RCC 7860 (cell line): ENCODE data around the gene PCBP3.

Experiments
- DNase-seq: peaks from one replicate; pipeline ENCODE4 v3.0.0-alpha.2; 2015; ENCODE audit warnings: low spot score
- FAIRE-seq: peaks from 2 replicates; lab custom pipeline; 2012; peaks lifted over from hg19 to GRCh38; lab: Jason Lieb, UNC

Gene PCBP3

GRCh38 chr21:45747802-45748445, 104.4 kb downstream of the PCBP3 start:
- FAIRE-seq (no peak), DNase-seq (no peak)

- no peak for FAIRE-seq
- no peak for DNase-seq
These were observed 105.1 kb downstream of the PCBP3 start for GRCh38 chr21:45748593-45748992.

- FAIRE-seq (no peak), DNase-seq (no peak)
These were observed 106.4 kb downstream of the PCBP3 start for GRCh38 chr21:45749974-45750373.

GRCh38 chr21:45750936-45751335, 107.4 kb downstream of the PCBP3 start:
- DNase-seq (no peak), FAIRE-seq (no peak)

- FAIRE-seq, result no peak
These were observed 109.9 kb downstream of the PCBP3 start for GRCh38 chr21:45753445-45753844.

GRCh38 chr21:45756029-45756428, 112.5 kb downstream of the PCBP3 start:
- DNase-seq (no peak), FAIRE-seq (no peak)

More at GRCh38 chr21:45753445-45753844, 109.9 kb downstream of the PCBP3 start:
- no peak for DNase-seq

GRCh38 chr21:45756669-45757068, 113.1 kb downstream of the PCBP3 start:
- DNase-seq, result no peak
- FAIRE-seq, result no peak

- DNase-seq (no peak), FAIRE-seq (no peak)
These were observed 118.2 kb downstream of the PCBP3 start for GRCh38 chr21:45761704-45762103.

GRCh38 chr21:45763074-45763473, 119.5 kb downstream of the PCBP3 start:
- DNase-seq (no peak), FAIRE-seq (no peak)

GRCh38 chr21:45763506-45763905, 120.0 kb downstream of the PCBP3 start:
- FAIRE-seq (no peak), DNase-seq (no peak)

GRCh38 chr21:45764792-45765191, 121.3 kb downstream of the PCBP3 start:
- FAIRE-seq (no peak), DNase-seq (no peak)

GRCh38 chr21:45765375-45765774, 121.8 kb downstream of the PCBP3 start:
- DNase-seq, result no peak
- FAIRE-seq, result no peak

GRCh38 chr21:45766055-45766454, 122.5 kb downstream of the PCBP3 start:
- DNase-seq (no peak), FAIRE-seq (no peak)

- DNase-seq, result no peak
- FAIRE-seq, result no peak
These were observed 123.0 kb downstream of the PCBP3 start for GRCh38 chr21:45766501-45766900.

GRCh38 chr21:45767071-45768006, 123.8 kb downstream of the PCBP3 start:
- DNase-seq, result no peak
- FAIRE-seq, result no peak

- FAIRE-seq (no peak), DNase-seq (no peak)
These were observed 124.7 kb downstream of the PCBP3 start for GRCh38 chr21:45768011-45768739.

- FAIRE-seq (no peak), DNase-seq (no peak)
These were observed 125.2 kb downstream of the PCBP3 start for GRCh38 chr21:45768740-45769048.

GRCh38 chr21:45769294-45769693, 125.8 kb downstream of the PCBP3 start:
- DNase-seq (no peak), FAIRE-seq (no peak)

GRCh38 chr21:45769896-45770295, 126.4 kb downstream of the PCBP3 start:
- no peak for DNase-seq
- FAIRE-seq, result no peak

GRCh38 chr21:45772180-45772579, 128.7 kb downstream of the PCBP3 start:
- FAIRE-seq, result no peak
- no peak for DNase-seq

- DNase-seq (no peak), FAIRE-seq (no peak)
These were observed 130.8 kb downstream of the PCBP3 start for GRCh38 chr21:45774291-45774690.

GRCh38 chr21:45776971-45777370, 133.4 kb downstream of the PCBP3 start:
- DNase-seq (no peak), FAIRE-seq (no peak)
